ENCODE results near the gene PC. TPM values are rescaled to one million over a fixed set of nuclear protein-coding genes. Genes with fewer than 3 reads are reported as not detected.

PC gene
- total and polyA plus RNA-seq, 9 of the 15 experiments (the other 6 are each of a cell fraction or from before 2014, with no cell fraction given), result 0.94 to 38.0 (median 8.7) TPM

GRCh38 chr11:66854231-66854661 lies 103.9 kb downstream of the PC start (continued):
- no peak for TF ChIP-seq RERE (CRISPR knock-in tag; IDR thresholded peaks at IDR 0.05; ENCODE audit: borderline replicate concordance)
- no peak for TF ChIP-seq HLTF (IDR thresholded peaks at IDR 0.05)
- no peak for TF ChIP-seq VEZF1 (CRISPR knock-in tag; IDR thresholded peaks at IDR 0.05)
